ENCODE results near the gene SLAIN2.

DNA sequence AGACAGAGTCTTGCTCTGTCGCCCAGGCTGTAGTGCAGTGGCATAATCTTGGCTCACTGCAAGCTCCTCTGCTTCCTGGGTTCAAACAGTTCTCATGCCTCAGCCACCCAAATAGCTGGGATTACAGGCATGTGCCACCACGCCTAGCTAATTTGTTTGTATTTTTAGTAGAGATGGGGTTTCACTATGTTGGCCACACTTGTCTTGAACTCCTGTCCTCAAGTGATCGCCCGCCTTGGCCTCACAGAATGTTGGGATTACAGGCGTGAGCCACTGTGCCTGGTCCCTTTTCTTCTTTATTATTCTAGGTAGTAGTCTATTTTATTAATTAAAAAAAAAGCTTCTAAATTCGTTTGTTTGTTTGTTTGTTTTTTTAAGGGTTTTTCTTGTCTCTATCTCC, 59.1 kb downstream of the SLAIN2 start:
- TF ChIP-seq CTCF (IDR thresholded peaks at IDR 0.05), result no peak
- TF ChIP-seq POLR2A (IDR thresholded peaks at IDR 0.05), result no peak
- TF ChIP-seq POLR2AphosphoS5 (IDR thresholded peaks at IDR 0.05), result no peak
- no peak for TF ChIP-seq EP300 (IDR thresholded peaks at IDR 0.05)

Measured in upper lobe of left lung (tissue), 4 donors.